Measurements from ENCODE around the gene ACOT4.

The ACOT4 gene

DNA sequence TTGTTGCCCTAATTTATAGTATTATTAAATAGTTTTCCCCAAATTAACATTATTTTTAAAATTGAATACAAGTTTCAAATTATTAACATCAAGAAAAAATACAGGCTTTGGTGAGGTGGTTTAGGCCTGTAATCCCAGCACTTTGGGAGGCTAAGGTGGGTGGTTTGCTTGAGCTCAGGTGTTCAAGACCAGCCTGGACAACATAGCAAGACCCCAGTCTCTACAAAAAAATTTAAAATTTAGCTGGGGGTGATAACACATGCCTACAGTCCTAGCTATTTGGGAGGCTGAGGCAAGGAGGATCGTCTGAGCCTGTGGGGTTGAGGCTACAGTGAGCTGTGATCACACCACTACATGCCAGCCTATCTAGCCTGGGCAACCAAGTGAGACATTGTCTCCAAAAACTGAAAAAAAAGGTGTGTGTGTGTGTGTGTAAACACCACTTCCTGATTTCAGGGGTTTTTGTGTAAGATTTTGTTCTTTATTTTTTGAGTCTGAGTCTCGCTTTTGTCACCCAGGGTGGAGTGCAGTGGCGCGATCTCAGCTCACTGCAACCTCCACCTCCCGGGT, 49.2 kb downstream of the ACOT4 start:
- TF ChIP-seq, protein P1, sequence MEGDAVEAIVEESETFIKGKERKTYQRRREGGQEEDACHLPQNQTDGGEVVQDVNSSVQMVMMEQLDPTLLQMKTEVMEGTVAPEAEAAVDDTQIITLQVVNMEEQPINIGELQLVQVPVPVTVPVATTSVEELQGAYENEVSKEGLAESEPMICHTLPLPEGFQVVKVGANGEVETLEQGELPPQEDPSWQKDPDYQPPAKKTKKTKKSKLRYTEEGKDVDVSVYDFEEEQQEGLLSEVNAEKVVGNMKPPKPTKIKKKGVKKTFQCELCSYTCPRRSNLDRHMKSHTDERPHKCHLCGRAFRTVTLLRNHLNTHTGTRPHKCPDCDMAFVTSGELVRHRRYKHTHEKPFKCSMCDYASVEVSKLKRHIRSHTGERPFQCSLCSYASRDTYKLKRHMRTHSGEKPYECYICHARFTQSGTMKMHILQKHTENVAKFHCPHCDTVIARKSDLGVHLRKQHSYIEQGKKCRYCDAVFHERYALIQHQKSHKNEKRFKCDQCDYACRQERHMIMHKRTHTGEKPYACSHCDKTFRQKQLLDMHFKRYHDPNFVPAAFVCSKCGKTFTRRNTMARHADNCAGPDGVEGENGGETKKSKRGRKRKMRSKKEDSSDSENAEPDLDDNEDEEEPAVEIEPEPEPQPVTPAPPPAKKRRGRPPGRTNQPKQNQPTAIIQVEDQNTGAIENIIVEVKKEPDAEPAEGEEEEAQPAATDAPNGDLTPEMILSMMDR (IDR thresholded peaks at IDR 0.05; ENCODE audit: low read depth, low read length), result no peak

DNA sequence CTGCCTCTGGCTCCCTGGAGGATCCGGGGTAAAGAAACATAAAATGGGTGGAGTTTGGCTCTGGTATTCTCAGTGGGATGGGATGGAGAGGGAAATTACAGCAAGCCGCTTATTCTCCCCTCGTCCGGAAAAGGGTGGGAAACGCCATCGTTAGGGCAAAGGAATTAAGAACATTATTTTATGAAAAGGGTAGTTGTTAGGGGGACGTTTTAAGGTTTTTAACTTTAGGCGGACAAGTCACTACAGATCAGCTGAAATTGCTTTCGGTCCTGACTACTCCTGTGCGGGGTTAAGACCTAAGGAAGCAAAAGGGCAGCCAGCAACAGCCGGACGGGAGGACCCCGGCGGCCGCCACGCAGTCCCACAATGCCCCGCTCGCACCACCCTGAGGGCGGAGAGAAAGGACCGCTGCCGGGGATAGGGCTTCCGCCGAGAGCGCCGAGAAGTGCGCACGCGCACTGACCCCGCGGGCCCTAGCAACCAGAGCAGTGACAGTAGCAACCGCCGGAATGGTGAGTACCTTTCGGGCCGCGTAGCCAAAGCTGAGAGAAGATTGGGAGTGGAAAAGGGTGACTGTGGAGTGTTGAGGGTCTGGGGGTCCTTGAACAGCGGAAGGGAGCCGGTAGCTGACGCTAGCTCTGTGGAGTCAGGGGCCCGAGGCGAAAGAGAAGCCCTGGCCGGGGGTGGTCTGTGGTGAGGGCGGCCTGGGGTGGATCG, 53.0 kb downstream of the ACOT4 start, which contains the start of gene DNAL1:
TSS of gene DNAL1 (plus strand) at position 456 of the 717 bp plus-strand sequence. CDS start at position 510, 54 bp downstream.
- H3K4me3 ChIP-seq (ENCODE audit: low read depth, low read length), result peak within 1 kb of the TSS; percentile 97
- TF ChIP-seq, protein P1 (IDR thresholded peaks at IDR 0.05; ENCODE audit: low read depth, low read length), result no peak

More for the DNA sequence above, 49.2 kb downstream of the ACOT4 start:
- H3K4me3 ChIP-seq (ENCODE audit: low read depth, low read length), result no peak overlapping the region

DNA sequence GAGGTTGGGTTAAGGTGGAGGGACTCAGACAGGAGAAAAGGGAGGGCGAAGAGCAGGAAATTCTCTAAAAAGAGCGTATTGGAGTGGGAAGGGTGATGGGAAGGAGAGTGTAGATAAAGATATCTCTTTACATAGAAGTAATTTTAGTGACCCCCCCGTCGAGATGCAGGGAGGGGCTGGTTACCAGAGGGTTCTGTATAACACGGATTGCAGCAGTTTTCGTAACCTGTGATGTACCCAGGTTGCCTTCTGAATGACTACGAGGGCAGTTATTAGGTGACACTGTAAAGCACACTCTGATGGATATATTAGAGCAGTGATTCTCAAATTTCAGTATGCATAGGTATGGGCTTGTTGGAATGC, 53.6 kb downstream of the ACOT4 start:
- TF ChIP-seq, protein P1 (IDR thresholded peaks at IDR 0.05; ENCODE audit: low read depth, low read length), result no peak
- H3K4me3 ChIP-seq (ENCODE audit: low read depth, low read length), result peak overlapping the region; percentile 97

All from WI38 (cell line).